HL-60 (cell line): ENCODE data around the gene ARMH2.

Experiments
- CTCF ChIP-seq: IDR thresholded peaks from one replicate; pipeline ENCODE4 v1.5.1; 2011; ENCODE audit warnings: low read length, control low read depth, inconsistent platforms; ENCODE audit not compliant: insufficient read depth
- GABPA ChIP-seq: IDR thresholded peaks from 2 replicates; pipeline ENCODE4 v1.6.1; 2012; ENCODE audit warnings: low read depth
- POLR2AphosphoS5 ChIP-seq: IDR thresholded peaks from 2 replicates; pipeline ENCODE4 v1.6.1; 2012; ENCODE audit warnings: low read depth
- REST ChIP-seq: IDR thresholded peaks from 2 replicates; pipeline ENCODE4 v1.6.1; 2012; ENCODE audit warnings: low read depth; ENCODE audit not compliant: insufficient replicate concordance
- SPI1 ChIP-seq: IDR thresholded peaks from 2 replicates; pipeline ENCODE4 v1.6.1; 2012; ENCODE audit warnings: low read depth, mild to moderate bottlenecking, borderline replicate concordance

- TF ChIP-seq SPI1 (no peak), CTCF (no peak), POLR2AphosphoS5 (no peak), REST (no peak), GABPA (no peak)
These were observed 20.6 kb downstream of the ARMH2 start for GRCh38 chr6:24778121-24778520.
